Spleen (tissue), 11 donors: ENCODE data around the gene BAZ1A. TPM values are rescaled to one million over a fixed set of nuclear protein-coding genes. Genes with fewer than 3 reads are reported as not detected.

ENCODE experiments used
- DNase-seq: peaks from one replicate; pipeline ENCODE4 v3.0.0-alpha.2; 2020
- H3K27ac ChIP-seq, 8 donors: fragments of 200-600 bp; sonication (generic) in 7 of 8; 1 replicate in 4 of 8; 2 replicates in 4 of 8; pipeline versions ENCODE4 v1.5.0 to v1.8.0; 2016 to 2021; ENCODE audit warnings: inconsistent platforms in 4 of 8, mild to moderate bottlenecking in 4 of 8, moderate library complexity in 1 of 8
- H3K27me3 ChIP-seq, 7 donors: fragments of 200-600 bp; sonication (generic) in 6 of 7; replicated peaks in 1 of 7; 1 replicate in 4 of 7; 2 replicates in 3 of 7; pipeline versions ENCODE4 v1.5.0 to v1.8.0; 2016 to 2021; ENCODE audit warnings: inconsistent platforms in 3 of 7, mild to moderate bottlenecking in 1 of 7
- H3K36me3 ChIP-seq, 6 donors: fragments of 200-600 bp; sonication (generic) in 5 of 6; 1 replicate in 4 of 6; 2 replicates in 2 of 6; pipeline versions ENCODE4 v1.5.0 to v1.8.0; 2016 to 2021; ENCODE audit warnings: inconsistent platforms in 2 of 6
- H3K4me1 ChIP-seq, 6 donors: fragments of 200-600 bp; sonication (generic) in 5 of 6; 1 replicate in 3 of 6; 2 replicates in 3 of 6; pipeline versions ENCODE4 v1.5.0 to v1.8.0; 2016 to 2021; ENCODE audit warnings: inconsistent platforms in 3 of 6
- H3K4me3 ChIP-seq, 8 donors: fragments of 200-600 bp; sonication (generic) in 7 of 8; 1 replicate in 4 of 8; 2 replicates in 4 of 8; pipeline versions ENCODE4 v1.5.0 to v1.8.0; 2016 to 2021; ENCODE audit warnings: inconsistent platforms in 4 of 8, mild to moderate bottlenecking in 4 of 8, moderate library complexity in 2 of 8
- H3K9me3 ChIP-seq, 8 donors: fragments of 200-600 bp; sonication (generic) in 7 of 8; 1 replicate in 4 of 8; 2 replicates in 4 of 8; pipeline versions ENCODE4 v1.5.0 to v1.8.0; 2016 to 2021; ENCODE audit warnings: inconsistent platforms in 4 of 8
- POLR2A ChIP-seq, 3 donors: fragments of 450-650 bp; IDR thresholded peaks; one replicate each; pipeline ENCODE4 v1.5.1; 2017; ENCODE audit warnings: antibody characterized with exemption in 3 of 3, mild to moderate bottlenecking in 1 of 3
- POLR2AphosphoS5 ChIP-seq, 3 donors: sonication (generic); formaldehyde crosslinking; IDR thresholded peaks; one replicate each; pipeline ENCODE4 v1.5.1; 2017; ENCODE audit warnings: antibody characterized with exemption in 3 of 3
- WGBS, 5 donors: extraction: QIAGEN DNeasy Blood & Tissue Kit in 3 of 5; methylation state at CpG; one replicate each; pipeline versions ENCODE4 v1.1.5 to v1.1.7; 2013 to 2018; 5-methylcytosine and 5-hydroxymethylcytosine counted together
- intact Hi-C: fragments of 100-400 bp; cut with DNase I; formaldehyde crosslinking; loops from one replicate; pipeline ENCODE4 v1.15.0; 2023; ENCODE audit warnings: low total_unique reads
- polyA plus RNA-seq, 3 donors: library from polyadenylated mRNA; stranded (reverse); fragments of 200-250 nt; gene quantifications; one replicate each; pipeline ENCODE4 v1.2.1, GENCODE V29; 2013
- total RNA-seq, 7 donors: library from RNA; depleted of rRNA in 3 of 7; stranded (reverse); fragments of >200 nt in 3 of 7; fragmentation: NEBNext Ultra II Directional in 4 of 7; extraction: Animal tissue kit (Norgen Biotek cat#: 25700) in 4 of 7; gene quantifications; one replicate each; pipeline versions ENCODE4 v1.1.0 to v1.2.1, GENCODE V29; 2016 to 2021
- TF ChIP-seq, protein P1 (sequence below), 11 experiments: fragments of 200-600 bp in 7 of 11; fragments of 450-650 bp in 4 of 11; sonication (generic) in 4 of 11; IDR thresholded peaks in 8 of 11; conservative IDR thresholded peaks in 3 of 11; 1 replicate in 7 of 11; 2 replicates in 4 of 11; pipeline versions ENCODE4 v1.4.0 to v1.8.0; 2016 to 2021; ENCODE audit warnings: antibody characterized with exemption in 11 of 11, inconsistent platforms in 4 of 11, mild to moderate bottlenecking in 1 of 11
- donor health status: healthy with polysubstance abuse.
- donor health status: DM: no; HTN: no; CAD: no; lungs with moderate emphysema.
- donor health status: DM: no; HTN: no; CAD: no.
- donor health status: Bipolar disorder and iron deficiency.
- donor health status: healthy.
- donor health status: DM: no; HTN: no; CAD: no.
- donor health status: DM: yes; HTN: yes; CAD: no.

BAZ1A gene
- total and polyA plus RNA-seq, 10 donors = 22.3 to 126 (median 64.5) TPM

DNA sequence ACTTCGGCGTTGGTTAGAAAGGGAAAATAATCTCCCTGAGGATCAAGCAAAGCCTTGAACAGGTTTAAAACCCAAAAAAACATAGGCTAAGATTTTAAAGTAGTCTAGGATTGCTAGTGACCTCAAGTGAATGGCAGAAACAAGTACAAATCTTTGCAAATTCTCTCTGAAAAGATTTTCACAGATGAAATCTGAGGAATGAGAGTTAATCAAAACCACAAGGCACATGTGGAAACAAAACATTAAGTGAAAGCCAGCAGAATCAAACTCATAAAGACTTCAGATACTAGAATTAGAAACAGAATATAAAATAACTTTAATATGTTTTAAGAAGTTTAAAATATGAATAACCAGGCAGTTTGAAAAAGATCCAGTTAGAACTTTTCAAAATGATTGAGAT, 108.6 kb downstream of the BAZ1A start:
- intact Hi-C loops = no loop called here
- H3K36me3 ChIP-seq = peaks cover 3 to 100% (median 52%) of the 10 kb centered on the region in 6 donors
- no peak overlapping the region for H3K4me3 ChIP-seq
- TF ChIP-seq POLR2AphosphoS5 (IDR thresholded peaks at IDR 0.05) = no peak
- TF ChIP-seq, protein P1, sequence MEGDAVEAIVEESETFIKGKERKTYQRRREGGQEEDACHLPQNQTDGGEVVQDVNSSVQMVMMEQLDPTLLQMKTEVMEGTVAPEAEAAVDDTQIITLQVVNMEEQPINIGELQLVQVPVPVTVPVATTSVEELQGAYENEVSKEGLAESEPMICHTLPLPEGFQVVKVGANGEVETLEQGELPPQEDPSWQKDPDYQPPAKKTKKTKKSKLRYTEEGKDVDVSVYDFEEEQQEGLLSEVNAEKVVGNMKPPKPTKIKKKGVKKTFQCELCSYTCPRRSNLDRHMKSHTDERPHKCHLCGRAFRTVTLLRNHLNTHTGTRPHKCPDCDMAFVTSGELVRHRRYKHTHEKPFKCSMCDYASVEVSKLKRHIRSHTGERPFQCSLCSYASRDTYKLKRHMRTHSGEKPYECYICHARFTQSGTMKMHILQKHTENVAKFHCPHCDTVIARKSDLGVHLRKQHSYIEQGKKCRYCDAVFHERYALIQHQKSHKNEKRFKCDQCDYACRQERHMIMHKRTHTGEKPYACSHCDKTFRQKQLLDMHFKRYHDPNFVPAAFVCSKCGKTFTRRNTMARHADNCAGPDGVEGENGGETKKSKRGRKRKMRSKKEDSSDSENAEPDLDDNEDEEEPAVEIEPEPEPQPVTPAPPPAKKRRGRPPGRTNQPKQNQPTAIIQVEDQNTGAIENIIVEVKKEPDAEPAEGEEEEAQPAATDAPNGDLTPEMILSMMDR (IDR thresholded peaks at IDR 0.05 in 8 of 11, conservative IDR thresholded peaks at IDR 0.05 in 3 of 11) = no peak
- TF ChIP-seq POLR2A (IDR thresholded peaks at IDR 0.05) = no peak
- DNase-seq = no peak
- no peaks in the 10 kb centered on the region for H3K9me3 ChIP-seq
- H3K27ac ChIP-seq = no peak overlapping the region
- no peaks in the 10 kb centered on the region for H3K4me1 ChIP-seq
- no peaks in the 10 kb centered on the region for H3K27me3 ChIP-seq
- WGBS, 5 donors = 83 to 91% (median 90%) methylated on average over 2 of the region's 2 CpGs

DNA sequence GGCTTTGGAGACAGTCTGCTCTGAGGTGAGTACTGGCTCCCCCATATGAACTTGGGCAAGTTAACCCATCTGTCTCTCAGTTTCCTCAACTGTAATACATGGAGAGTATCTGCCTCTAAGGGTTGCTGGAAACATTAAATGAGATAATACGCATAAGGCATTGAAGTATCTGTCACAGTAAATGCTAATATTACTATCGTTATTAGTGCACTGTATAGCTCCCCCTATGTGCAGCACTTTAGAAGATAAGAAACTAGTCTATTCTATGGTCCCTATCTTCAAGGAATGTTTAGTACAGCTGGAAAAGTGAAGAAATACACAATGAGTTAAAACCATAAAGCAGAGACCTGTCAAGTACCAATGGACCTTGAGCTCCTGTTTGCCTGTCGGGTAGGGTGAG, 109.1 kb downstream of the BAZ1A start:
- Histone ChIP-seq H3K4me3 (no peak overlapping the region), H3K9me3 (no peaks in the 10 kb centered on the region), H3K4me1 (no peaks in the 10 kb centered on the region), H3K27me3 (no peaks in the 10 kb centered on the region), H3K36me3 (peaks cover 3 to 100% (median 53%) of the 10 kb centered on the region in 6 donors), H3K27ac (no peak overlapping the region)
- WGBS, 5 donors = 88 to 96% (median 95%) methylated on average over 3 of the region's 3 CpGs
- TF ChIP-seq, protein P1 (IDR thresholded peaks at IDR 0.05 in 8 of 11, conservative IDR thresholded peaks at IDR 0.05 in 3 of 11) = no peak
- TF ChIP-seq POLR2AphosphoS5 (IDR thresholded peaks at IDR 0.05) (no peak), POLR2A (IDR thresholded peaks at IDR 0.05) (no peak)
- intact Hi-C loops = no loop called here
- DNase-seq = no peak

DNA sequence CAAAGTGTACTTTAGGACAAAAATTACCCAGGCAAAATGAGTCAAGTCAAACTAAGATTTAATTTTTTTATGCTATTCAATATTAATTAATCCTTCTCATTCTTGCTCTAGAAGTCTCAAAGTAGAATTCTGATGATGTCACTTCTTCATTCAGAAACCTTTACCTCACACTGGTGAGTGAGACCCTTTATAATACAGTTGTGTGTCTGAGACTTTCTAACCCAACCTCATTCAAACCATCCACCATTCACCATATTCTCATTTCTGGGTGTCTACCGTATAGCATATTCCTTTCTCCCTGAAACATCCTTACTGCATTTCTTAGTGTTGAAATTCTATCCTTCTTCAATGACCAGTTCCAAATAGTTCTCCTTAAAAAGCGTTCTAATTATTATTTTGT, 119.9 kb downstream of the BAZ1A start:
- no peak for DNase-seq
- TF ChIP-seq POLR2AphosphoS5 (IDR thresholded peaks at IDR 0.05) = no peak
- TF ChIP-seq, protein P1 (IDR thresholded peaks at IDR 0.05 in 8 of 11, conservative IDR thresholded peaks at IDR 0.05 in 3 of 11) = no peak
- no peak for TF ChIP-seq POLR2A (IDR thresholded peaks at IDR 0.05)
- Histone ChIP-seq H3K4me1 (no peaks in the 10 kb centered on the region), H3K36me3 (peaks cover 4 to 100% (median 63%) of the 10 kb centered on the region in 6 donors), H3K27me3 (no peaks in the 10 kb centered on the region), H3K9me3 (no peaks in the 10 kb centered on the region), H3K27ac (no peak overlapping the region), H3K4me3 (no peak overlapping the region)
- WGBS, 5 donors = 87 to 95% (median 89%) methylated on average over 2 of the region's 2 CpGs
- intact Hi-C loops = no loop called here

DNA sequence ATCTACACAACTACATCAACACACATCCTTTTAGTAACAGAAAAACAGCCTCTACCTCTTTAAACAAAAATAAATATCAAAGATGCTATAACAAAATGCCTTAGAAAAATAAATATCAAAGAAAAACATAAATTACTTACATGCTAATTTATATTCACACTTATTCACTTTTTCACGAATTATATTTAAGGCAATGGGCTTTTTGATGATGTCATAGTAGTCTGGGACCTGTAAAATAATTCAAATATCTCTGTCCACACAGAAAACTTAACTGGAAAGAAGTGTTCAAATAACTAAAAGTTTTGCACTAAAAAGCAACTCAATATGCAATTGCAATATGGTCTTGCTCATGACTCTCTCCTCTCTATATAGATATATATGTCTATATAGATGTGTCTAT, 120.5 kb downstream of the BAZ1A start:
- H3K4me1 ChIP-seq = no peaks in the 10 kb centered on the region
- 91 to 95% (median 92%) methylated on average over 1 of the region's 1 CpG for WGBS, 5 donors
- peaks cover 4 to 96% (median 59%) of the 10 kb centered on the region in 6 donors for H3K36me3 ChIP-seq
- no peak overlapping the region for H3K4me3 ChIP-seq
- TF ChIP-seq, protein P1 (IDR thresholded peaks at IDR 0.05 in 8 of 11, conservative IDR thresholded peaks at IDR 0.05 in 3 of 11) = no peak
- TF ChIP-seq POLR2A (IDR thresholded peaks at IDR 0.05) (no peak), POLR2AphosphoS5 (IDR thresholded peaks at IDR 0.05) (no peak)
- H3K27me3 ChIP-seq = no peaks in the 10 kb centered on the region
- no peak overlapping the region for H3K27ac ChIP-seq
- intact Hi-C loops = no loop called here
- DNase-seq = no peak
- no peaks in the 10 kb centered on the region for H3K9me3 ChIP-seq
